NCI-H187 (cell line): Measurements from ENCODE around the gene TK2.
"Not testable (repeated sequence)": the region's sequence is repeated elsewhere in the genome, so short reads cannot be mapped to it uniquely, and the experiment has no call there.

Experiments
- DNase-seq, 2 experiments: peaks; one replicate each; lab custom pipeline; 2025; lab: John Stamatoyannopoulos, UW

Gene TK2

GRCh38 chr16:66503030-66503429 is 46.9 kb downstream of the TK2 start:
- DNase-seq = no peak

GRCh38 chr16:66502020-66502913 is 47.7 kb downstream of the TK2 start:
- no peak for DNase-seq

DNA sequence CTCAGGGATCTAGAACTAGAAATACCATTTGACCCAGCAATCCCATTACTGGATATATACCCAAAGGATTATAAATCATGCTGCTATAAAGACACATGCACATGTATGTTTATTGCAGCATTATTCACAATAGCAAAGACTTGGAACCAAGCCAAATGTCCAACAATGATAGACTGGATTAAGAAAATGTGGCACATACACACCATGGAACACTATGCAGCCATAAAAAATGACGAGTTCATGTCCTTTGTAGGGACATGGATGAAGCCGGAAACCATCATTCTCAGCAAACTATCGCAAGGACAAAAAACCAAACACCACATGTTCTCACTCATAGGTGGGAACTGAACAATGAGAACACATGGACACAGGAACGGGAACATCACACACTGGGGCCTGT is 48.4 kb downstream of the TK2 start:
- not testable (repeated sequence) for DNase-seq

DNA sequence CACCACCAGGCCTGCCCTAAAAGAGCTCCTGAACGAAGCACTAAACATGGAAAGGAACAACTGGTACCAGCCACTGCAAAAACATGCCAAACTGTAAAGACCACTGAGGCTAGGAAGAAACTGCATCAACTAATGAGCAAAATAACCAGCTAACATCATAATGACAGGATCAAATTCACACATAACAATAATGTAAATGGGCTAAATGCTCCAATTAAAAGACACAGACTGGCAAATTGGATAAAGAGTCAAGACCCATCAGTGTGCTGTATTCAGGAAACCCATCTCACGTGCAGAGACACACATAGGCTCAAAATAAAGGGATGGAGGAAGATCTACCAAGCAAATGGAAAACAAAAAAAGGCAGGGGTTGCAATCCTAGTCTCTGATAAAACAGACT is 52.0 kb downstream of the TK2 start:
- not testable (repeated sequence) for DNase-seq

DNA sequence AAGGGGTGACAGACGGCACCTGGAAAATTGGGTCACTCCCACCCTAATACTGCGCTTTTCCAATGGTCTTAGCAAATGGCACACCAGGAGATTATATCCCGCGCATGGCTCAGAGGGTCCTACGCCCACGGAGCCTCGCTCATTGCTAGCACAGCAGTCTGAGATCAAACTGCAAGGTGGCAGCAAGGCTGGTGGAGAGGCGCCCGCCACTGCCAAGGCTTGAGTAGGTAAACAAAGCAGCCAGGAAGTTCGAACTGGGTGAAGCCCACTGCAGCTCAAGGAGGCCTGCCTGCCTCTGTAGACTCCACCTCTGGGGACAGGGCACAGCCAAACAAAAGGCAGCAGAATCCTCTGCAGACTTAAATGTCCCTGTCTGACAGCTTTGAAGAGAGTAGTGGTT is 53.7 kb downstream of the TK2 start:
- not testable (repeated sequence) for DNase-seq

DNA sequence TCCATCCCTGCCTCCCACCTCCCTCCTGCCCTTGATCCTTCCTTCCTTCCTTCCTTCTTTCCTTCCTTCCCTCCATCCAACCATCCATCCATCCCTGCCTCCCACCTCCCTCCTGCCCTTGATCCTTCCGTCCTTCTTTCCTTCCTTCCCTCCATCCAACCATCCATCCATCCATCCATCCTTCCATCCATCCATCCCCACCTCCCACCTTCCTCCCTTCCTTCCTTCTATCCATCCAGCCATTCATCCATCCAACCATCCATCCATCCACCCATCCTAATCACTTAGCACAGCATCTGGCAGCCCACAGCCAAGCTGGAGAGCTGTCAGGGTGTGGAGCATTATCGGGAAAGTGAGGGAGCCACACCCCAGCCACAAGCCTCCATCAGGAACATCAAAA is 54.5 kb downstream of the TK2 start:
- no peak for DNase-seq

DNA sequence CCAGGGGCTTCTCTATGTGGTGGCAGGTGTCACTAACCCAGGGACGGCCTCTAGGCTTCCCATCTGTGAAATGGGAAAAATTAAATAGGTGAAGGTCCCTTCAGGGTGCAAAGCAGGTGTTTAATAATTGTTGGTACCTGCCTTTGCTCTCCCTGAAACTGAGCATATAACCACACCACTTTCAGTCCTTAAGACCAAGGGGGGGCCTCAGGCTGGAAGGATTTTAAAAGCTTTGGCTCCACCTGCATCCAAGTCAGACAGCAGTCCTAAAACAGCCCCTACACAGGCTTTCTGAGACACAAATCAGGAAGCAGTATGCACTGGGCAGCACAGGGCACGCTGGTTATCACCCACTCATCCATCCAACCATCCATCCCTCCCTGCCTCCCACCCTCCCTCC is 55.0 kb downstream of the TK2 start:
- DNase-seq = no peak

DNA sequence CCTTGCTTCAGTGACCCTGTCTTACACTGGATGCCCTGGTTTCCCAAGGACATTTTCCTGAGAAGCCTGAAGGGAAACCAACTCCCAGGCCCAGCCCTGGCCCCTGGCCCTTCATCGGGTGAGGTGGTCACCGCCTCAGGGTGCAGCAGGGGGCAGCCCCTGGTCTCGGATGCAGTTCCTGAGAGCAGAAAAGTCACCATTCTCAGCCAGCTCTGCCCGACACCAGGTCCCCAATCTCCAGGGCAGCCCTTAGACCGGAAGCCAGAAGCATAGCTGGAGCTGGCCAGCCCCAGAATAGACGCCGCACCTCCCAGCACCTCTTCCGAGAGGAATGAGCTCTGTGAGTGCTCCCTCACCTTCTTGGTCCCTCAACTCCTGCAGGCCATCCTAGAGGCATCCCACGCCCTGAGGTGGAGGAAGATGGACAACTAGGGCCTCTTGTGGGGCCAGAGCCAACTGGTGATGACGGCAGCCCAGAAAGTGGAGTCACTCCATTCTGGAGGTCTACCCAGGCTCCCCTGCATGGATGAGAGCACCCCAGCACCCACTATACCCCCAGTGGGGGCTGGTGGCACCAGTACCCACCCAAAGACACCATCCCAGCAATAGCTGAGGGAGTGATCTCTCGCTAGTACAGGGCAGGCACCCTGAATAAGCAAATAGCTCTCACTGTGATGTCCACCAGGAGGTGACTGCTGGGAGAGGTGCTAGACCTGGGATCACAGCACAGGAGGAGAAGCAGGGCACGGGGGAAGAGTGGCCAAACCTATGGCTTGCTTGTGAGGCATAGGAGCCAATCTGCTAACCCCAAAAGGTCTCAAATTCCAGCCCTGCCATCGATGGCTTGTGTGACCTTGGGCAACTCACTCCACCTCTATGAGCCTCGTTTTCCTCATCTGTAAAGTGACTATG is 56.2 kb downstream of the TK2 start:
- DNase-seq = no peak

DNA sequence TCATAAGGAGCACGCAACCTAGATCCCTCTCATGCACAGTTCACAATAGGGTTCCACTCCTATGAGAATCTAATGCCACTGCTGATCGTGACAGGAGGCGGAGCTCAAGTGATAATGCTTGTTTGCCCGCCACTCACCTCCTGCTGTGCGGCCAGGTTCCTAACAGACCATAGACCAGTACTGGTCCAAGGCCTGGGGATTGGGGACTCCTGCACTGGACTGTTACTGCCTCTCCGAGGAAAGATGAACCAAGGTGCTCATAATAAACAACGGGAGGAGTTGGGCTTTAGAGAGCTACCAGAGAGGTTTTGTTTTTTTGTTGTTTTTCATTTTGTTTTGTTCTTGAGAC is 58.2 kb downstream of the TK2 start:
- DNase-seq = no peak

- no peak for DNase-seq
These were observed 58.9 kb downstream of the TK2 start for GRCh38 chr16:66490774-66491715.

- DNase-seq = no peak
These were observed 60.1 kb downstream of the TK2 start for GRCh38 chr16:66489818-66490217.

- DNase-seq = no peak
These were observed 60.5 kb downstream of the TK2 start for GRCh38 chr16:66489385-66489784.

DNA sequence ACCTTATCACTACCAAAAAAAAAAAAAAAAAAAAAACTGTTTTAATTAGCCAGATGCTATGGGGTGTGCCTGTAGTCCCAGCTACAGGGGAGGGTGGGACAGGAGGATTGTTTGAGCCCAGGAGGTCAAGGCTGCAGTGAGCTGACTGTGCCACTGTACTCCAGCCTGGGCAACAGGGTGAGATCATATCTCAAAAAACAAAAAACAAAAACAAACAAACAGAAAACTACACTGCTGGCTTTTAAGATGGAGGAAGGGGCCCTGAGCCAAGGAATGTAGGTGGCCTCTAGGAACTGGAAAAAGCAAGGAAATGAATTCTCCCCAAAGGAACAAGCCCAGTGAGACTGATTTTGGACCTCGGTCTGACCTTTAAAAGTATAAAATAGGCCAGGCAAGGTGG is 61.4 kb downstream of the TK2 start:
- DNase-seq = no peak

DNA sequence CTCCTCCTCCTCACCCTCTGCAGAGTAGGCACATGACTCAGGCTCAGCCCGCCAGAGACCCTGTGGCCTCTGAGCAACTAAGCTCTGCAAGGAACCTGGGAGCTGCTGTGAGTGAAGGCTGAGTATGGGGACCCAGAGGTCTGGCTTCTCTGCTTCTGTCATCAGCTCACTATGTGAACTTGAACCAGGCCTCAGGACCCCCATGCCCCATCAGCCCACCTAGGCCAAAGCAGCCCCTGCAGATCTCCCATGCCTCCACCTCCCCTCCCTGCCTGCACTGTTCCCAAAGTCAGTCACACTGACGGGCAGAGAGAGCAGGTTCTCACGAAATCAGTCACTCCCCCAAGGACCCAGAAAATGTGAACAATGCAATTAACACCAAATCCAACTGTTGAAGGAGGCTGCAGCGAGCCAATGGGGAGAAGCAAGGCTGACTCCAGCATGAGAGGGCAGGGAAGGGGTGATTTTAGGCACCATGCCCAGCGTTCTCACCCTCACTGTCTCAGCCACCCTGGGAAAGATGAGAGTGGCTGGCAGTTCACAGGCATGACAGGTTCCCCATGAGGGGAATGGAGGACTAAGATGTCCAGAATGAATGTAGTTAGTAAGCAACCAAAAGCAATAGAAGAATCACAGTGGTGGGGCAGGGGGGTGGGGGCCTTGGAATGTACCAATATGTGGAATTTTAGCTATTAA is 62.2 kb downstream of the TK2 start:
- no peak for DNase-seq

DNA sequence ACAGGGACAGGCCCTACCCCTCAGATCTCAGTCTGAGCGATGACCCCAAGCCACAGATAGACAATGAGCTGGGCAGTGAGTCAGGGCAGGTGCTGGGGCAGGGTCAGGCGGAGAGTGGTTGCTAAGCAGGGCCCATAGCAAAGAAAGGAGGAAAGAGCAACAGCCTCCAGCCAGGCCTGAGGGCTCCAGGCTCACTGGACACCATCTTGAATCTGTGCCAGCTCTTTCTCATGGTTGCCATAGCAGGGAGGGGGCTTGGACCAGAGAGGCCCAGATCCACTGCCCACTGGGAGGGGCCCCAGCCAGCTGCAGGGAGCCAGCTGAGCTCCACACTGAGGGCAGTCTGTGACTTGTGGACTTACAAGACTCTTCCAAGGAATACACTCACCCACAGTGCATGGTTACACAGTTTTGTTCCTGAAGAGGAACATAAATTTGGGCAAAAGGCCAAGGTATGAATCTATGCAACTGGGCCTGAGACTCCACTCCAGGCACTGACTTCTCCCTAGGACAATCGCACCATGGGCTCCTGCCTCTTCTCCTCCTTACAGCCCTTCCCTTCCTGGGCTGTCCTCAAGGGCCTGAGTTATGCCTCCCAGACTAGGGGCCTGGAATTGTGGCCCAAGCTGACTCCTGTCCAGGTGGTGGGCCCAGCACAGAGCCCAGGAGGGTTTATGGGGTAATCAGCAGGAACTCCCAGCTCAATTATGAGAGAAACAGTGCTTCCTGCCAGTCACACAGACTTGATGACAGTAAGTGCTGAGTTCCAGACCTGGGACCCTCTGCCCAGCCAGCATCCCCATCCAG is 62.9 kb downstream of the TK2 start:
- DNase-seq = no peak

DNA sequence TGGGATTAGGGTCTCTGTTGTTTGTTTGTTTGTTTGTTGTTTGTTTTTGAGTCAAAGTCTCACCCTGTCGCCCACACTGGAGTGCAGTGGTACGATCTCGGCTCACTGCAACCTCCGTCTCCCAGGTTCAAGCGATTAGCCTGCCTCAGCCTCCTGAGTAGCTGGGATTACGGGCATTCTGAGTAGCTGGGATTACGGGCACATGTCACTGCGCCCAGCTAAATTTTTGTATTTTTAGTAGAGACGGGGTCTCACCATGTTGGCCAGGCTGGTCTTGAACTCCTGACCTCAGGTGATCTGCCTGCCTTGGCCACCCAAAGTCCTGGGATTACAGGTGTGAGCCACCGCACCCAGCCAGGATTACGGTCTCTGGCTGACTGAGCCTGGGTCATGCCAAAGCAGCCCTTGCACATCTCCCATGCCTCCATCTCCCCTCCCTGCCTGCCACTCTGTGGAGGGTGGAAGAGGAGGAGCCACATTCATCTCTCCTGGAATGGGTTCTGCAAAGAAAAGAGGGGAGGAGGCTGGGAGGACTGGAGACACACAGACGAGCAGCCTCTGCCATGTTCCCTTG is 63.6 kb downstream of the TK2 start:
- no peak for DNase-seq

- DNase-seq = no peak
These were observed 64.5 kb downstream of the TK2 start for GRCh38 chr16:66485376-66485775.

- no peak for DNase-seq
These were observed 65.3 kb downstream of the TK2 start for GRCh38 chr16:66484453-66485213.

DNA sequence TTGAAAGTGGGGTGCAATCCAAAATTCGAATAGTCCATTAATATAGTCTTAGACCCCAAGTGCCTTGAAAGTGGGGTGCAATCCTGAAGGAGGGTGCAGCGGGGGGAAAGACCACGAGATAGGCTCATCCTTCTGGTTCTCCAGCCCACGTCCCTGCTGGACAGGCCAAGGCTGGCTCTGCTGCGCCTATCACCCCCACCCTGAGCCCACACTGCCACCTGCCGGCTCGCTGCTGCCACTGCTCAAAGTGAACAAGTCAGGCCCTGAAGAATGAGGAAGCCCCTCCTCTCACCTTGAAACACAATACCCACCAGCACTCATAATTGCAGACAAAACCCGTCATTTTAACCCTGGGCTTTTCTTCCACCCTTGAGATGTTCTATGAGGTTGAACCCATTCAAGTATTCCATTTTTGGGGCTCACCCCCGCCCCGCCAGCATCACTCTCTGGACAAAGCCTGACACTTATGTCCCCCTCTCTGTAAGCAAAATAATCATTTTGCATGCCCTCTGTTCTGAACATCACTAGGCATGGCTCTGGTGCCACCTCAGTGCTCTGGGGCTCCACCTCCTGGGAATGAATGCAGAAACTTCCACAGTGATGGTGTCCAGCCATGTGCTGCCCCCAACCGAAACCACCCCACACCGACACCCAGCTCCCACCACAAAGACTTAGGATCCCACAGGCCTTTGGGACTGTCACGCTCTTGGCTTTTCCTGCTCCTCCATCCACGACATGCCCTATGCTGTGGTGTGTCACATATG is 66.1 kb downstream of the TK2 start:
- DNase-seq = peak in 1 of 2 experiments; percentile 14
